Mammary epithelial cell (primary cell): ENCODE results near the gene DDI1.

Experiments used
- CTCF ChIP-seq, 2 donors: IDR thresholded peaks in 1 of 2; conservative IDR thresholded peaks in 1 of 2; 2 replicates each; pipeline ENCODE4 v1.5.1; 2011 to 2012; ENCODE audit warnings: inconsistent platforms in 2 of 2, low read length in 2 of 2, mild to moderate bottlenecking in 2 of 2, control low read depth in 1 of 2, low read depth in 1 of 2; ENCODE audit not compliant: insufficient read depth in 1 of 2; ENCODE audit errors: extremely low read depth in 1 of 2
- EZH2 ChIP-seq: IDR thresholded peaks from 2 replicates; pipeline ENCODE4 v1.6.1; 2012; ENCODE audit warnings: low read length, inconsistent platforms, borderline replicate concordance

DNA sequence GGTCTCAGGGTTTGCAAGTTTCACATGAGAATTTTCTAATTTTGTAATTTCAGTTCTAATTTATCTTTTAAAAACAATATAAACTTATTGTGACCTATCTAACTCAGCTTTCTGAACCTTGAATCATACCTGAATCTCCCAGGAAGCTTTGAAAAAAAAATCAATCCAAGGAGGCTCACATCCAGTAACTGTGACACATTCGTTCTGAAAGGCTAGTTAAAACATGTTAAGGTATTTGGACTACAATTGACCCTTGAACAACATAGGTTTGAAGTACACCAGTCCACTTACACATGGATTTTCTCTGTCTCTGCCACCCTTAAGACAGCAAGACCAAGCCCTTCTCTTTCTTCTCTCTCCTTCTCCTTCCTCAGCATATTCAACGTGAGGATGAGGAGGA is 40.0 kb downstream of the DDI1 start:
- TF ChIP-seq CTCF (conservative IDR thresholded peaks at IDR 0.05 in 1 of 2, IDR thresholded peaks at IDR 0.05 in 1 of 2; ENCODE audit: extremely low read depth in 1 of 2, insufficient read depth in 1 of 2, low read depth in 1 of 2, low read length in 2 of 2) (no peak), EZH2 (no peak)
